WTC11 (cell line): ENCODE data around the gene PGF.

ENCODE experiments used
- CBFB ChIP-seq: sonication (generic); formaldehyde crosslinking; IDR thresholded peaks from 2 replicates; pipeline ENCODE4 v1.8.1; 2022; ENCODE audit warnings: mild to moderate bottlenecking, low read depth, missing genetic modification reagents
- CTCF ChIP-seq: fragments of 200-600 bp; IDR thresholded peaks from 2 replicates; pipeline ENCODE4 v1.8.0; 2022; ENCODE audit warnings: antibody characterized with exemption
- ZNF121 ChIP-seq: sonication (generic); formaldehyde crosslinking; IDR thresholded peaks from 2 replicates; pipeline ENCODE4 v1.8.0; 2023; ENCODE audit warnings: missing genetic modification reagents
- ZNF263 ChIP-seq: sonication (generic); formaldehyde crosslinking; IDR thresholded peaks from 2 replicates; pipeline ENCODE4 v1.8.1; 2022; ENCODE audit warnings: low read depth, mild to moderate bottlenecking, moderate library complexity, missing genetic modification reagents

DNA sequence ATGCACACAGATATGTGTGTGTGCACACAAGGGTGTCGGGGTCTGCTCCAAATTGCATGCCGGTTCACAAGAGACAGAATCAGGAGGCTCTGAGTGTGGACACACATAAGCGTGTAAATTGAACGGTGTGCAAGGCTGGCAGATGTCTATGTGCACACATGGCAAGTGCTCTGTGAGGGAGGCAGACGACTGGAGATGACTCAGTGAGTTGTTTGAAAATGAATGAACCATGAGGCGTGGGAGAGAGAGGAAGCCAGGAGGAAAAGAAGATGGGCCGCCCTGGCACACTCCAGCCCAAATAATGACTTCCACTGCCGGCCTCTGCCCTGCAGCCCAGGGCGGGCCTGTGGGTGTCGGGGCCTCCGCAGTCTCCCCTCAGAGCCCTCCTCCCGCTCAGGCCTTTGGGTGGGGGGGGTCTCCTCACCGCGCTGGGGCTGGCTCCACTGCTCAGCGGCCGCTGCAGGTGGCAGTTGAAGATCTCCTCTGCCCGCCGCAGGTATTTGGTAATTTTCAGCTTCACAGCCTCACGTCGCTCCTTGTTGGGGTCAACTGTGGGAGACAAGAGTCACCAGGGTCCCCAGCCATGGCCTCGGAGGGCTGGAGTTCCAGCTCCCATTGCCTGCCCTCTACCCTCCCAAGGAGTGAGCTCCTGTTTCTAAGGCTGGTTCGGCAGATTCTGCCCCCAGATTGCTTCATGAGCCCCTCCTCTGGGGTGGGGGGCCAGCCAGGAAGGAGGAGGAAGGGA lies 35.8 kb downstream of the PGF start:
- no peak for TF ChIP-seq CTCF
- no peak for TF ChIP-seq ZNF263 (CRISPR knock-in tag)
- no peak for TF ChIP-seq ZNF121
- TF ChIP-seq CBFB (CRISPR knock-in tag), result no peak
